GM12891 (cell line): ENCODE results near the gene EEF1AKMT2.
"Not testable (repeated sequence)": the region's sequence is repeated elsewhere in the genome, so short reads cannot be mapped to it uniquely, and the experiment has no call there.

ENCODE experiments used
- DNase-seq: peaks from one replicate; pipeline ENCODE4 v3.0.0; 2011; ENCODE audit warnings: low spot score; ENCODE audit not compliant: insufficient read length
- FAIRE-seq: peaks from 2 replicates; lab custom pipeline; 2011; peaks lifted over from hg19 to GRCh38; lab: Jason Lieb, UNC
- PAX5 ChIP-seq: IDR thresholded peaks from 2 replicates; pipeline ENCODE4 v1.6.1; 2011; ENCODE audit warnings: low read length, moderate library complexity, mild to moderate bottlenecking; ENCODE audit not compliant: insufficient read depth, severe bottlenecking
- POLR2A ChIP-seq: IDR thresholded peaks from 2 replicates; pipeline ENCODE4 v1.6.1; 2011; ENCODE audit warnings: low read depth, low read length, control low read depth
- POLR2AphosphoS5 ChIP-seq: IDR thresholded peaks from 2 replicates; pipeline ENCODE4 v1.6.1; 2011; ENCODE audit warnings: low read depth, low read length, control low read depth
- POU2F2 ChIP-seq: IDR thresholded peaks from 2 replicates; pipeline ENCODE4 v1.6.1; 2011; ENCODE audit warnings: low read depth, mild to moderate bottlenecking, control low read depth, low read length, moderate library complexity
- SPI1 ChIP-seq: IDR thresholded peaks from 2 replicates; pipeline ENCODE4 v1.6.1; 2011; ENCODE audit warnings: low read depth, low read length, control low read depth
- TAF1 ChIP-seq: IDR thresholded peaks from 2 replicates; pipeline ENCODE4 v1.6.1; 2011; ENCODE audit warnings: low read depth, low read length, control low read depth

EEF1AKMT2 gene

GRCh38 chr10:124762281-124762680 is 29.4 kb downstream of the EEF1AKMT2 start:
- no peak for TF ChIP-seq POLR2A
- no peak for TF ChIP-seq POU2F2
- TF ChIP-seq SPI1, result no peak
- TF ChIP-seq PAX5, result no peak
- no peak for TF ChIP-seq POLR2AphosphoS5
- no peak for TF ChIP-seq TAF1
- FAIRE-seq (no peak), DNase-seq (no peak)

- DNase-seq, result no peak
- FAIRE-seq, result no peak
- no peak for TF ChIP-seq PAX5
- TF ChIP-seq TAF1, result no peak
- TF ChIP-seq POU2F2, result no peak
- TF ChIP-seq POLR2A, result no peak
- TF ChIP-seq POLR2AphosphoS5, result no peak
- no peak for TF ChIP-seq SPI1
Measured at GRCh38 chr10:124756156-124756903, 35.4 kb downstream of the EEF1AKMT2 start.

DNA sequence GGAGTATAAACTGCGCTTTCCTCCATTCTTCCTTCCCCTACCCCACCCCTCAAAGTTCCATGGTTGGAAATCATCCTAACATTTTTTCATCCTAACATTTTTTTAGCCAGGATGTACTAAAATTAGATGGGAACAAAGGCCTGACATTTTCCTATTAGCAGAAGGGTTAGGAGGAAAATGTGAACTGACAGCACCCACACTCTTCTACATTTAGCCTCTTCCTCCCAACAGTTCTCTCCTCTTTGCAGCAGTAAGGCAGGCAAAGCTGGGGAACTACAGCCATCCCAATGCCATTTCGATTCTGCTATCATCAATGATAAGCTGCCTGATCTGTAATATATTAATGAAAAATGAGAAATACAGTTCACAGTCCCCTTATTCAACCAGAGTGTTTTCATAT is 36.1 kb downstream of the EEF1AKMT2 start:
- FAIRE-seq, result no peak
- DNase-seq, result no peak
- TF ChIP-seq POLR2AphosphoS5 (no peak), SPI1 (no peak), PAX5 (no peak), TAF1 (no peak), POU2F2 (no peak), POLR2A (no peak)

GRCh38 chr10:124754227-124754626 is 37.5 kb downstream of the EEF1AKMT2 start:
- TF ChIP-seq SPI1 (no peak), POLR2AphosphoS5 (no peak), PAX5 (no peak), POU2F2 (no peak)
- FAIRE-seq, result no peak
- DNase-seq, result no peak

DNA sequence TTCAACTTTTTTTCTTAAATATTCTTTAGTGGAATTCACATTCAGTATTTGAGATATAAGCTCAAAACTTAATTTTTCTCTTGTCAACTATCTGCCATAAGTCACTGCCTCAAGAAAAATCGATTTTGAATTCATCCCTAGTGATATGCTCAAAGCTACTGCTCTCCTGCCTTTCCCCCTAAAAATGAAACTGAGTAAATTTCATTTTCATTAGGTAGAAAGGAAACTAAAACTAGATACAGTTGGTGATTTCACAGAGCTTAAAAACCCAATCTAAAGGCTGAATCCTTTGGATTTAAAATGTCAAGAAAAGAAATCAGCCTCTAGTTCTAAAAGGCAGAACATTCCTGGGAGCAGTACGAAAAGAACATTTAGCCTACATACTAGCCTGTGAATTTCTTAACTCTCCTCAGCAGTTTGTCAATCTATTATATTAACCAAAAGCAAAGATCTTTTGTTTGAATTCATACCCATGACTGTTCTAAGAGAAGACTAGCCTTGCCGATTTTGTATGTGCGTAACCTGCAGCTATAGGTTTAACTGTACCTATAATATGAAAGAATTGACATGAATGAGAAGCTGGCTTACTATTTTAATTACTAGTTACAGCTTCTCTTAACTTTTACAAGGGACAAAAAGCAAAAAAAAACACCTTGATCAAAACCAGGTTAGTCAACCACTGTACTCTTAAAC is 42.6 kb downstream of the EEF1AKMT2 start:
- FAIRE-seq (no peak), DNase-seq (no peak)
- TF ChIP-seq TAF1 (no peak), SPI1 (no peak), PAX5 (no peak), POU2F2 (no peak)

- TF ChIP-seq SPI1 (no peak), TAF1 (no peak), POLR2A (no peak), PAX5 (no peak), POU2F2 (no peak), POLR2AphosphoS5 (no peak)
- FAIRE-seq (peak; percentile 31), DNase-seq (no peak)
Measured at GRCh38 chr10:124748166-124748565, 43.5 kb downstream of the EEF1AKMT2 start.

DNA sequence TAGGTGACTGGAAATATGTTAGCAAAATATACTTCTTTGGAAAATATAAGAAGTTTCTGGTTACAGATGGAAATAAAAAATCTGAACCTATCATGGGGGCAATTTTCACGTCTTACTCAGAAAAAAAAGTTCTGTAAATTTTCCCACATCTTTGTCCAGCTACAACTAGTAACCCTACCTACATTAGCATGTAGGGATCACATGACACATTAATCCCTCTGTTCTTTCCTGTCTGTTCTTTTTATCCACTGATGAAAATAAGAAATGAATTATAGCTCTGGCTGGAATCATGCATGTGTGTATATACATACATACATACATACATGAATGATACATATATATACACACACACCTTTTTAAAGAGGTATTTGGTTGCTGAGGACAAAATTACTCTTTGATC is 43.9 kb downstream of the EEF1AKMT2 start:
- DNase-seq, result no peak
- TF ChIP-seq POU2F2 (no peak), TAF1 (no peak), SPI1 (no peak), PAX5 (no peak), POLR2A (no peak), POLR2AphosphoS5 (no peak)
- no peak for FAIRE-seq

- DNase-seq (no peak), FAIRE-seq (no peak)
- TF ChIP-seq PAX5, result no peak
- TF ChIP-seq TAF1, result no peak
- no peak for TF ChIP-seq POU2F2
- TF ChIP-seq POLR2AphosphoS5, result no peak
- TF ChIP-seq POLR2A, result no peak
- no peak for TF ChIP-seq SPI1
Measured at GRCh38 chr10:124746992-124747391, 44.7 kb downstream of the EEF1AKMT2 start.

- DNase-seq, FAIRE-seq: not testable (repeated sequence)
Measured at GRCh38 chr10:124746447-124746846, 45.2 kb downstream of the EEF1AKMT2 start.

DNA sequence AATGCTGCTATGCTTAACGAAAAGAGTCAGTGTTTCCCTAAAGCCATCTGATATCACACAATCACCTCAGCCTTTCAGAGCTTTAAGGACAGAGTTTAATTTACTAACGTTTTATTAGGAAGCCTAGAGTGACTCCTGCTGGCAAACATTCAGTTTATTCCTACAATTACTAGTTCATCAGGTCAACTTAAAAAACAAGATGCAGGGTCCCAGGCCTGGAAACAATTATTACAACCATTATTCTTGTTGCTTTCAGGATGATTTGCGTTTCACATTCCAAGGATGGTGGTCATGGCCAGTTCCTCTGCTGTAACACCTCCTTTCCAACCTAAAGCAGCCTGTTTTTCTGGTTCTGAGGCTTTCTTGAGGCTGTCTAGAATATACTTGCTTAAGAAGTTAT is 46.0 kb downstream of the EEF1AKMT2 start:
- TF ChIP-seq SPI1, result no peak
- no peak for TF ChIP-seq PAX5
- TF ChIP-seq TAF1, result no peak
- no peak for TF ChIP-seq POLR2AphosphoS5
- TF ChIP-seq POU2F2, result no peak
- FAIRE-seq (no peak), DNase-seq (no peak)

- FAIRE-seq (peak; percentile 65), DNase-seq (no peak)
- TF ChIP-seq POLR2AphosphoS5, result no peak
- TF ChIP-seq SPI1, result no peak
- TF ChIP-seq POLR2A, result no peak
- TF ChIP-seq PAX5, result no peak
- TF ChIP-seq POU2F2, result no peak
- no peak for TF ChIP-seq TAF1
Measured at GRCh38 chr10:124745252-124745651, 46.4 kb downstream of the EEF1AKMT2 start.
